Stimulated activated CD8-positive, alpha-beta memory T cell treated with anti-CD3 and anti-CD28 coated beads, Interleukin-7, amount 100 ng/mL, for 4 hours (primary cell): Measurements from ENCODE around the gene ADRA2B.

ENCODE experiments used
- DNase-seq, 2 donors: peaks; one replicate each; pipeline ENCODE4 v3.0.0-alpha.2; 2020; ENCODE audit warnings: low read depth in 2 of 2

ADRA2B gene

DNA sequence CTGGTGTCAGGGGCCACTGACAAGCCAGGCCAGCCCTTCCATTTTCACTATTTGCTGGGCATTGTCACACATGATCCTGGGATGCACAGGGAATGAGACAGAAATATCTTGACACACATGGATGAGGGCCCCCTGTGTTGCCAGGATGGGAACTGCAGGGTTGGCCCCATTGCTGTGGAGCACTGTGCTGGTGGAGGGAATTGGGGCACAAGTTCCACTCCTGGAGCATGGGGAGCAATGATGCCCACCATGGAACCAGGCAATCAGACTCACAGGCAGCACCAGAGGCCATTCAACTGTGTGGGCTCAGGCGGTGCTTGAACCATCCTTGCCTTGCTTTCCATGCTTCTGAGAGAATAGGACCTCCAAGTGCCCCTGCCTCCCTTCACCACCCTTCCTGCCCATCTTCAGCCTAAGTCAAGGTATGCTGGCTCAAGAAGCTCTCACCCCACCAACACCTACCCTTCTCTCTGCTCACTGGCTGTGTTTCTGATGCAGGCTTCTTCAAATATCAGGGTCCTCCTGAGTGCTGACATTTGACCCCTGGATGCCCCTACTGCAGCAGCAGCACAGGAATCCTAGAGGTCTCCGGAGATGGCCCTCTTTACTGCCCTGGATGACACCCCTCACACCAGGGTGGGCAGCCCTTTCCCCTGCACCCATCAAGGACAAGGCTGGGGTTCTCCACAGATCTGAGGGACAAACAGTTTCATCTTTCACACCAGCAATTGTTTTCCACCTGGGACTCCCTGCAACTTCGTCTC is 11.0 kb downstream of the ADRA2B start:
- no peak for DNase-seq

DNA sequence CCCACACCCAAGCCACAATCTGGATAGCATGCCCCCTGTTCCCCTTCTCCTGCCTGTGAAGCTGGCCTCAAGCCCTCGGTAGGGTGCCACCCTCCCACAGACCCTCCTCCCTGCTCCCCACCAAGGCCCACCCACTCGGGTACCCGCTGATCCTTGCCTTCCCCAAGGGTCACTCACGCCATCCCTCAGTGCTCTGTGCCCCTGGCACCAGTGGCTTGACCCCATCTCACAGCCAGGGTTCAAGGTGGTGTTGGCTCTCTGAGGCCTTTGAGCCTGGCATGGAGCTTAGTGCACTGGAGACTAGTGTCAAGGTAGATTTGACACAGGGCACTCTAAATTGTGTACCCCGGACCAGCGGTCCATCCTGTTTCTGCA is 11.9 kb downstream of the ADRA2B start:
- DNase-seq, result no peak

DNA sequence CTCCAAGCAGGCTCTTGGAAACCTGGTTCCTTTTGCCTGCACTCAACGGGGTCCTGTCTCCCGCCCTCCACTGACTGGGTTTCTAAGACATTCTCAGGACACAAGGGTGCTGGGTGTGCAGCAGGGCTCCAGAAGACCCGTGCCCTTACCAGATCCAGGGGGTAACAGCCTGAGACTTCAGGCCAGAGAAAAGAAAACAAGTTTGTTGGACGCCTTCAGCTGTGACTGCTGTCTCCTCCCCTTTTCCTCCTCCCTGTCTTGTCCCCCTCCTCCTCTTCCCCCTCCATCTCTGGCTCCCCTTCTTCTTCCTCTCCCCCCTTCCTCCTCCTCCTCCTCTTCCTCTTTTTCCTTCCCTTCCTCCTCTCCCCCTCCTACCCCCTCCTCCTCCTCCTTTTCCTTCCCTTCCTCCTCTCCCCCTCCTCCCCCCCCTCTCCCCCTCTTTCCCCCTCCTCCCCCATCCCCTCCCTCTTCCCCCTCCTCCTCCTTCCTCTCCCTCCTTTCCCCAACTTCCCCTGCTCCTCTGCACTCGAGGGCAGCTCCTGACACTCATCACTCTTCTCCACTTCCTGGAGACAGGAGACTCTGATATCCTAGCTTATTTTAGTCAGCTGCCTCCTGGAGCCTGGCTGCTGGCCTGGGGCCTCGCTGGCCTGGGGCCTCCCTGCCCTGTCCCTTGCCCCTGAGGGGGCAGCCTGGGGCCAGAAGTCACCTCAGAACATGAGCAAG is 12.4 kb downstream of the ADRA2B start:
- DNase-seq, result no peak

- DNase-seq, result no peak
These were observed 13.2 kb downstream of the ADRA2B start for GRCh38 chr2:96103187-96103601.

GRCh38 chr2:96102596-96103186 is 13.7 kb downstream of the ADRA2B start:
- no peak for DNase-seq

- DNase-seq, result no peak
These were observed 15.5 kb downstream of the ADRA2B start for GRCh38 chr2:96100893-96101304.

- DNase-seq, result no peak
These were observed 16.2 kb downstream of the ADRA2B start for GRCh38 chr2:96099861-96100798.

- no peak for DNase-seq
These were observed 17.3 kb downstream of the ADRA2B start for GRCh38 chr2:96098900-96099590.

- DNase-seq, result no peak
These were observed 18.2 kb downstream of the ADRA2B start for GRCh38 chr2:96097951-96098823.

DNA sequence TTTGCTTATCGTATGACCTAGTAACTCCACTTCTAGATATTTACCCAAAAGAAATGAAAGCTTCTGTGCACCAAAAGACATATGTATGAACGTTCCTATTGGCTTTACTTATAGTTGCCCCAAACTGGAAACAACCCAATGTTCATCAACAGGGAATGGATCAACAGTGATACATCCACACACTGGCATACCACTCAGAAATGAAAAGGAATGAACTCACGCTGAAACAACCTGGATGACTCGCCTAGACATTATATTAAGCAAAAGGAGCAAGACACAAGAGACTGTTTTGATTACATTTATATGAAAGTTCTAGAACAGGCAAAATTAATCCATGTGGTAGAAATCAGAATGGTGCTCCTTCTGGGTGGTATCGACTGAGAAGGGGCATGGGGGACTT is 18.9 kb downstream of the ADRA2B start:
- DNase-seq, result no peak

DNA sequence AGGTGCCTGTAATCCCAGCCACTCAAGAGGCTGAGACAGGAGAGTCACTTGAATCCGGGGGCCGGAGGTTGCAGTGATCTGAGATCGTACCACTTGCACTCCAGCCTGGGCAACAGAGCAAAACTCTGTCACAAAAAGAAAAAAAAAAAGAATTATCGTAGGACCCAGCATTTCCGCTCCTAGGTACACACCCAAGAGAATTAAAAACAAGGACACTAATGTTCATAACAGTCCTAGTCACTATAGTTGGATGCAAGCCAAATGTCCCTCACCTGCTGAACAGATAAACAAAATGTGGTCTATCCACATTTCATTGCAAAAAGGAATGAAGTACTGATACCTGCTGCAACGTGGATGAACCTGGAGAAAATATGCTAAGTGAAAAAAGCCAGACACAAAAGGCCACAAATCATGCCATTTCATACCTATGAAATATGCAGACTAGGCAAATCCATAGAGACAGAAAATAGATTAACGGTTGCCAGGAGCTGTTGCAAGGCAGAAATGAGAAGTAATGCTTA is 21.2 kb downstream of the ADRA2B start:
- no peak for DNase-seq

DNA sequence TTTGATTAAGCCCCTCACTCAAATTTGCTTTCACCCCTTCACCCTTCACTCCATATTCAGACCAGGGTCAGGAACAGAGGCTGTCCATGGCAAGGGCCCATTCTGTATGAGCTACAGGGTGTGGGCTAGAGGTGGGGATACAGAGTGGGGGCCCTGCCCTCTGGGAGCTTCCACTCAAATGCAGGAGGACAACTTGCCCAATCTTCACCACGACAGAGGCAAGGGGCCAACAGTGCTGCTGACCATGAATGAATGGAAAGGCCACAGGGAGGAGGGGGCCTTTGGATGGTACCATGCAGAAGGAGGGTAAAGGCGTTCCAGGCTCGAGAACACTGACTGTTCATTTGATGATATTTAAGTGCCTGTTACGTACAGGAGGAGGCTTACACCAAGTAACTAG is 22.8 kb downstream of the ADRA2B start:
- DNase-seq, result no peak

GRCh38 chr2:96092951-96093350 is 23.4 kb downstream of the ADRA2B start:
- DNase-seq, result no peak

- DNase-seq, result no peak
These were observed 23.8 kb downstream of the ADRA2B start for GRCh38 chr2:96092573-96092877.

DNA sequence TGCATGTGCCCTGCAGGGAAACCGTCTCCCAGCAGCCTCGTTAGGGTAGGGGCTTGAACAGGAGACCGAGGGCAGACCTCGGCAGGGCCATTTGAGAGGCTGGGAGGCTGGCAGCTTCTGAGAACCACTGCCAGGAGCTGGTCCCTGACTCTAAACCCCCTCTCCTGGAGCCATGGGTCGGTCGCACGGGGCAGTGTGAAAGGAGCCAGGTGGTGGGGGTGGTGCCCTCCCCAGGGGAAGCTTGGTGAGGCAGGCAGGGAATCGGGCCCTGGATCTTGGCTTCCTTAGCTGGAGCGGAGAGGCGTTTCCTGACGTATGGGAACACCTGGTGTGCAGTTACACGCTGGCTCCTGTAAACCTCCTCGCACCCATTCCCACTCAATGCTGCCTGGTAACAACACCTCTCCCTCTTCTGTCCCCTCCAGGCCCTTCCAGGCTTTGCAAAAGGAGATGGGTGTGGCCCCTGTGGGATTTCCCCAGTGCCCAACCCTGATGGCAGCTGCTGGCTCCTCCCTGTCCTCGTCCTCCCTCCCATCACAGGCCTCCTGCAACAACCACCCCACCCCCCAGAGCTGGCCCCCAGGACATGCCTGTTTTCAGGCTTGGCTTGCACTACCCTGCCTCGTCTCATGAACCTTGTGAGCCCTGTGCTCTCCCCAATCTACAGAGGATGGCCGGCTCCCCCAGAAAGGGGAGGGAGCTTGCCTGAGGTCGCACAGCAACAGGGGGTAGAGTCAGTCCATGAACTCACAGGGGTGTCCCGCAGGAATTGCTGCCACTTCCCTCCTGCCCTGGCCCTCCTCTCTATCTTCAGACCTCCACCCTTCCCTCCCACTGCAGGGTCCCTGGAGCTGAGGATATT is 24.4 kb downstream of the ADRA2B start:
- DNase-seq, result no peak

DNA sequence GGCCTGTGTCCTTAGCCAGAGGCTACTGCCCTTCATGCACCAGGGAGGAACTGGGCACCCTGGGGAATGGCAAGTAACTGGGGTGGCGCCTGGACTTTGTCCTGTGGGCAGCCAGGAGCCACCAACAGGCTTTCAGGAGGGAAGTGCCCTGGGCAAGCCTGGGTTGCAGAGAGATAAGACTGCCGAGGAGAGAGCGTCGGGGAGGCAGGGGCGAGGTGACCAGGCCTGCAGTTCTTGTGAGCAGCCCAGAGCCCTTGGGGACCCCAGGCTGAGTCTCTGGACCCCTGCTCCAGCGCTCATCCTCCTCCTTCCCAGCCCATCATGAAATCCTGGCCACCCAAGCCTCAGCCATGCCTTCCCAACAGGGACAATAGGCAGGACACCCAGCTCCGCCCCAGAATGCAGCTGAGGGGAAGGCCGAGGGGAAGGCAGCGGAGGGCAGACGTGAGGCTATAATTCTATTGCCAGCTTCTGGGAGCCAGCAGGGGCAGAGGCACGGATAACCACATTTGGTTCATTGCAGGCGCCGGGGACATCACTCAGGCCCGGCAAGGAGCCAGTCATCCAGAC is 25.1 kb downstream of the ADRA2B start:
- DNase-seq, result no peak

DNA sequence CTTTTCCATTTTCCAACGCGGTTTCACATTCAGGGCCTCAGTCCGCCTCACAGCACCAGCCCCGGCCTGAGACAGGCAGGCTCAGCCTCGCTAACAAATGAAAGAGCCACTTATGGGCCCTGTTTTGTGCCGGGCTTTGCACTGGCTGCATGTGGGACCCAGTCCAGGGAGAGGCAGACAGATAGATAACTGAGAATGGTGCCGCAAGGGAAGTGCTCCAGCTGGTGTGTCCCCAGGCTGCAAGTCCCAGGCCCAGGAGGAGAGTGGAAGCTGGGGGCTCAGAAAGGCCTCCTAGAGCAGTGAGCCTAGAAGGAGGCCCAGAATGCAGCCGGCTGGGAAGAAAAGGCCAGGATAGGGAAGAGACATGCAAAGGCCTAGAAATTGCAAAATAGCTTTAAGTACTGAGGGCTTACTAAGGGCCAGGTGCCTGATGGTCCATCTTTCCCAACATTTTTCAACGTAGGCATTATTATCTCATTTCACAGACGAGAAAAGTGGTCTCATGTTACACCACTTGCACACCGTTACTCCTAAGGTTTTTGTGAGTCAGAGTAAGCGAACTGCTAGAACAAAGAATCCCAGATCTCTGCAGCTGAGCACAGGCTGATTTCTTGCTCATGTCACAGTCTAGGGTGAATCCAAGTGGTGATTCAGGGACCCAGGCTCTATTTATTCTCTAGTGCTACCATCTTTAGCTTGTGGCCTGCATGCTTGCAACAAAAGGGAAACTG is 26.0 kb downstream of the ADRA2B start:
- no peak for DNase-seq
